Hepatocyte (in vitro differentiated cells): ENCODE measurements around the gene COL15A1.

ENCODE experiments used
- EZH2 ChIP-seq: fragments of 200-600 bp; sonication (generic); IDR thresholded peaks from 2 replicates; pipeline ENCODE4 v1.6.1; 2016; ENCODE audit warnings: antibody characterized with exemption, mild to moderate bottlenecking, borderline replicate concordance
- EZH2phosphoT487 ChIP-seq: fragments of 200-600 bp; sonication (generic); IDR thresholded peaks from one replicate; pipeline ENCODE4 v1.6.1; 2018; ENCODE audit warnings: antibody characterized with exemption, mild to moderate bottlenecking, low read depth, moderate library complexity; ENCODE audit not compliant: unreplicated experiment, severe bottlenecking
- TF ChIP-seq, protein P1 (sequence below): fragments of 200-600 bp; sonication (generic); IDR thresholded peaks from 2 replicates; pipeline ENCODE4 v1.5.1; 2016; ENCODE audit warnings: antibody characterized with exemption, mild to moderate bottlenecking; ENCODE audit not compliant: poor library complexity

DNA sequence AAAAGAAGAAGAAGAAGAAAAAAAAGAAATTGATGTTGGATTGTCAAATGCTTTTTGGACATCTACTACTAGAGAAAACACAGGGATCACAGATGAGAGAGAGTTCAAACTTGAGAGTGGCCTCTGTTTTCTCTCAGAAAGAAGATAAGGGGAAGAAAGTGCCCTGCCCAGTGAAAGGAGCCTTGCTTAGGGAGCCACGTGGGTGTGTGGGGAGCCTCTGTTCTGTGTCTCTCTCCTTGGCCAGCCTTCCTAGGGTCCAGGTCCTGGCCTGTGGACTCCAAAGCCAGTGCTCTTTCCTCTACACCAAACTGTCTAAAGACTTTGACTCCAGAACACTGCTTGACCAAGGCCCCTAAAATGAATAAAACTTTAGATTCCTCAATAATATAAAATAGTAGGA is 22.0 kb upstream of the COL15A1 start:
- TF ChIP-seq, protein P1, sequence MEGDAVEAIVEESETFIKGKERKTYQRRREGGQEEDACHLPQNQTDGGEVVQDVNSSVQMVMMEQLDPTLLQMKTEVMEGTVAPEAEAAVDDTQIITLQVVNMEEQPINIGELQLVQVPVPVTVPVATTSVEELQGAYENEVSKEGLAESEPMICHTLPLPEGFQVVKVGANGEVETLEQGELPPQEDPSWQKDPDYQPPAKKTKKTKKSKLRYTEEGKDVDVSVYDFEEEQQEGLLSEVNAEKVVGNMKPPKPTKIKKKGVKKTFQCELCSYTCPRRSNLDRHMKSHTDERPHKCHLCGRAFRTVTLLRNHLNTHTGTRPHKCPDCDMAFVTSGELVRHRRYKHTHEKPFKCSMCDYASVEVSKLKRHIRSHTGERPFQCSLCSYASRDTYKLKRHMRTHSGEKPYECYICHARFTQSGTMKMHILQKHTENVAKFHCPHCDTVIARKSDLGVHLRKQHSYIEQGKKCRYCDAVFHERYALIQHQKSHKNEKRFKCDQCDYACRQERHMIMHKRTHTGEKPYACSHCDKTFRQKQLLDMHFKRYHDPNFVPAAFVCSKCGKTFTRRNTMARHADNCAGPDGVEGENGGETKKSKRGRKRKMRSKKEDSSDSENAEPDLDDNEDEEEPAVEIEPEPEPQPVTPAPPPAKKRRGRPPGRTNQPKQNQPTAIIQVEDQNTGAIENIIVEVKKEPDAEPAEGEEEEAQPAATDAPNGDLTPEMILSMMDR = no peak
- TF ChIP-seq EZH2 (no peak), EZH2phosphoT487 (no peak)
